A673 (cell line): Measurements from ENCODE around the gene CATSPER2.
"Not testable (repeated sequence)": the region's sequence is repeated elsewhere in the genome, so short reads cannot be mapped to it uniquely, and the experiment has no call there.

Experiments
- EZH2 ChIP-seq: fragments of 200-600 bp; sonication (generic); IDR thresholded peaks from 2 replicates; pipeline ENCODE4 v1.6.1; 2017; ENCODE audit warnings: borderline replicate concordance, low read depth, mild to moderate bottlenecking, mixed read lengths, antibody characterized with exemption, low read length; ENCODE audit not compliant: poor library complexity, severe bottlenecking
- TF ChIP-seq, protein P1 (sequence below): fragments of 300-800, 200-600 bp; sonication (generic); conservative IDR thresholded peaks from 2 replicates; pipeline ENCODE4 v1.5.1; 2017; ENCODE audit warnings: low read depth, mild to moderate bottlenecking, antibody characterized with exemption, low read length, moderate library complexity, mixed read lengths

GRCh38 chr15:43592841-43593240 is 55.8 kb downstream of the CATSPER2 start:
- TF ChIP-seq, protein P1, sequence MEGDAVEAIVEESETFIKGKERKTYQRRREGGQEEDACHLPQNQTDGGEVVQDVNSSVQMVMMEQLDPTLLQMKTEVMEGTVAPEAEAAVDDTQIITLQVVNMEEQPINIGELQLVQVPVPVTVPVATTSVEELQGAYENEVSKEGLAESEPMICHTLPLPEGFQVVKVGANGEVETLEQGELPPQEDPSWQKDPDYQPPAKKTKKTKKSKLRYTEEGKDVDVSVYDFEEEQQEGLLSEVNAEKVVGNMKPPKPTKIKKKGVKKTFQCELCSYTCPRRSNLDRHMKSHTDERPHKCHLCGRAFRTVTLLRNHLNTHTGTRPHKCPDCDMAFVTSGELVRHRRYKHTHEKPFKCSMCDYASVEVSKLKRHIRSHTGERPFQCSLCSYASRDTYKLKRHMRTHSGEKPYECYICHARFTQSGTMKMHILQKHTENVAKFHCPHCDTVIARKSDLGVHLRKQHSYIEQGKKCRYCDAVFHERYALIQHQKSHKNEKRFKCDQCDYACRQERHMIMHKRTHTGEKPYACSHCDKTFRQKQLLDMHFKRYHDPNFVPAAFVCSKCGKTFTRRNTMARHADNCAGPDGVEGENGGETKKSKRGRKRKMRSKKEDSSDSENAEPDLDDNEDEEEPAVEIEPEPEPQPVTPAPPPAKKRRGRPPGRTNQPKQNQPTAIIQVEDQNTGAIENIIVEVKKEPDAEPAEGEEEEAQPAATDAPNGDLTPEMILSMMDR, result not testable (repeated sequence)
- not testable (repeated sequence) for TF ChIP-seq EZH2
